Left lung (tissue), 14 donors: ENCODE results near the gene MGMT. TPM values are rescaled to one million over a fixed set of nuclear protein-coding genes. Genes with fewer than 3 reads are reported as not detected.

Experiments used
- ATAC-seq: fragments of 200-7000 bp; cut with Tn5 transposase; one replicate; pipeline ENCODE4 v1.9.1; 2020; ENCODE audit warnings: moderate library complexity
- DNase-seq, 4 donors: peaks; one replicate each; pipeline ENCODE4 v3.0.0-alpha.2; 2013 to 2020
- H3K27ac ChIP-seq, 2 donors: fragments of 200-600 bp; sonication (generic) in 1 of 2; one replicate each; pipeline versions ENCODE4 v1.5.0 to v1.8.0; 2020 to 2021
- H3K27me3 ChIP-seq, 2 donors: fragments of 200-600 bp; sonication (generic) in 1 of 2; one replicate each; pipeline versions ENCODE4 v1.5.0 to v1.8.0; 2020 to 2021
- H3K36me3 ChIP-seq, 2 donors: fragments of 200-600 bp; sonication (generic) in 1 of 2; one replicate each; pipeline versions ENCODE4 v1.5.0 to v1.8.0; 2020 to 2021
- H3K4me1 ChIP-seq, 2 donors: fragments of 200-600 bp; one replicate each; pipeline ENCODE4 v1.8.0; 2021
- H3K4me3 ChIP-seq, 2 donors: fragments of 200-600 bp; sonication (generic) in 1 of 2; one replicate each; pipeline versions ENCODE4 v1.5.0 to v1.8.0; 2020 to 2021; ENCODE audit warnings: mild to moderate bottlenecking in 1 of 2
- H3K9me3 ChIP-seq, 2 donors: fragments of 200-600 bp; sonication (generic) in 1 of 2; one replicate each; pipeline versions ENCODE4 v1.5.0 to v1.8.0; 2020 to 2021
- CTCF ChIP-seq, 2 donors: fragments of 200-600 bp; sonication (generic) in 1 of 2; IDR thresholded peaks; one replicate each; pipeline versions ENCODE4 v1.5.0 to v1.8.0; 2021; ENCODE audit warnings: antibody characterized with exemption in 2 of 2
- intact Hi-C, 2 donors: fragments of 100-400 bp; cut with DNase I; formaldehyde crosslinking; loops; one replicate each; pipeline versions ENCODE4 v1.11.2 to v1.14.2; 2022
- long read RNA-seq, 12 donors: library from polyadenylated mRNA in 2 of 12; unstranded in 2 of 12; transcript quantifications; one replicate each; pipeline ENCODE4 v2.0.0 and lab custom pipeline, GENCODE V29; 2019 to 2026
- polyA plus RNA-seq, 6 donors: library from polyadenylated mRNA; unstranded; fragments of 120-200 nt; gene quantifications; one replicate each; pipeline ENCODE4 v1.2.1, GENCODE V29; 2013; ENCODE audit not compliant: insufficient read length in 6 of 6
- total RNA-seq, 2 donors: library from RNA; stranded (reverse); fragmentation: NEBNext Ultra II Directional; extraction: Animal tissue kit (Norgen Biotek cat#: 25700); gene quantifications; one replicate each; pipeline ENCODE4 v1.2.1, GENCODE V29; 2021
- donor health status: DM: no; HTN: yes; CAD: no.
- donor health status: DM: no; HTN: no; CAD: no.

Gene MGMT
- total RNA-seq (10 to 100 TPM; 14.3 to 18.0 TPM), polyA plus RNA-seq (10 to 100 TPM; 13.1 to 25.5 (median 17.0) TPM)
- long read RNA-seq, donor 1, transcript MGMT-201 (5 exons, 1,759 nt), result major isoform, 62 of 67 reads
- long read RNA-seq, donor 1, partial matches to known transcripts, result 5 of 67 reads
- long read RNA-seq, donor 1, other reads (novel, unspliced or antisense), result 0 of 67 reads
- long read RNA-seq, donor 2, transcript MGMT-201 (5 exons, 1,759 nt), result major isoform, 31 of 37 reads
- long read RNA-seq, donor 2, partial matches to known transcripts, result 0 of 37 reads
- long read RNA-seq, donor 2, other reads (novel, unspliced or antisense), result 5 of 37 reads
- long read RNA-seq, donor 3, transcript MGMT-201 (5 exons, 1,759 nt), result major isoform, 46 of 46 reads
- long read RNA-seq, donor 3, partial matches to known transcripts, result 0 of 46 reads
- long read RNA-seq, donor 3, other reads (novel, unspliced or antisense), result 0 of 46 reads
- long read RNA-seq, donor 4, transcript MGMT-201 (5 exons, 1,759 nt), result major isoform, 58 of 69 reads
- long read RNA-seq, donor 4, partial matches to known transcripts, result 8 of 69 reads
- long read RNA-seq, donor 4, other reads (novel, unspliced or antisense), result 2 of 69 reads
- long read RNA-seq, donor 5, transcript MGMT-201 (5 exons, 1,759 nt), result major isoform, 36 of 41 reads
- long read RNA-seq, donor 5, partial matches to known transcripts, result 5 of 41 reads
- long read RNA-seq, donor 5, other reads (novel, unspliced or antisense), result 0 of 41 reads
- long read RNA-seq, donor 6, transcript MGMT-201 (5 exons, 1,759 nt), result major isoform, 31 of 31 reads
- long read RNA-seq, donor 6, partial matches to known transcripts, result 0 of 31 reads
- long read RNA-seq, donor 6, other reads (novel, unspliced or antisense), result 0 of 31 reads
- long read RNA-seq, donor 7, transcript MGMT-201 (5 exons, 1,759 nt), result major isoform, 23 of 23 reads
- long read RNA-seq, donor 7, partial matches to known transcripts, result 0 of 23 reads
- long read RNA-seq, donor 7, other reads (novel, unspliced or antisense), result 0 of 23 reads
- long read RNA-seq, donor 8, transcript MGMT-201 (5 exons, 1,759 nt), result major isoform, 32 of 33 reads
- long read RNA-seq, donor 8, partial matches to known transcripts, result 0 of 33 reads
- long read RNA-seq, donor 8, other reads (novel, unspliced or antisense), result 0 of 33 reads
- long read RNA-seq, donor 9, result 0 reads
- long read RNA-seq, donor 10, transcript MGMT-201 (5 exons, 1,759 nt), result major isoform, 28 of 35 reads
- long read RNA-seq, donor 10, partial matches to known transcripts, result 2 of 35 reads
- long read RNA-seq, donor 10, other reads (novel, unspliced or antisense), result 5 of 35 reads
- long read RNA-seq, donor 11, transcript MGMT-201 (5 exons, 1,759 nt), result major isoform, 17 of 18 reads
- long read RNA-seq, donor 11, partial matches to known transcripts, result 0 of 18 reads
- long read RNA-seq, donor 11, other reads (novel, unspliced or antisense), result 0 of 18 reads
- long read RNA-seq, donor 12, transcript MGMT-201 (5 exons, 1,759 nt), result major isoform, 25 of 25 reads
- long read RNA-seq, donor 12, partial matches to known transcripts, result 0 of 25 reads
- long read RNA-seq, donor 12, other reads (novel, unspliced or antisense), result 0 of 25 reads

GRCh38 chr10:129466703-129467358 lies at the start of gene MGMT:
MGMT (plus strand) TSS chr10:129467241.
- peak within 1 kb of the TSS; percentile 72 to 80 for H3K27ac ChIP-seq
- no peaks in the 10 kb centered on the region for H3K9me3 ChIP-seq
- H3K36me3 ChIP-seq, result peaks cover 0 to 9% of the 10 kb centered on the region in 2 donors
- intact Hi-C loops, result no loop called here
- peaks cover 0 to 14% of the 10 kb centered on the region in 2 donors for H3K4me1 ChIP-seq
- DNase-seq (peak; percentile 82 to 99 (median 94)), ATAC-seq (peak; percentile 99)
- no peak for TF ChIP-seq CTCF (IDR thresholded peaks at IDR 0.05)
- no peaks in the 10 kb centered on the region for H3K27me3 ChIP-seq
- H3K4me3 ChIP-seq, result peak within 1 kb of the TSS; percentile 65 to 85

- ATAC-seq (peak; percentile 52), DNase-seq (peak in 2 of 4 donors; percentile 51 to 71)
- Histone ChIP-seq H3K27ac (no peak overlapping the region), H3K4me1 (no peaks in the 10 kb centered on the region), H3K9me3 (no peaks in the 10 kb centered on the region), H3K36me3 (no peaks in the 10 kb centered on the region), H3K4me3 (no peak overlapping the region), H3K27me3 (peaks cover 0 to 10% of the 10 kb centered on the region in 2 donors)
- no peak for TF ChIP-seq CTCF (IDR thresholded peaks at IDR 0.05)
- intact Hi-C loops, result no loop called here
Observed at GRCh38 chr10:129417870-129418269, 49.2 kb upstream of the MGMT start.

- no peak overlapping the region for H3K4me3 ChIP-seq
- H3K36me3 ChIP-seq, result no peaks in the 10 kb centered on the region
- peak in 1 of 4 donors; percentile 82 for DNase-seq
- H3K27ac ChIP-seq, result no peak overlapping the region
- no peak for TF ChIP-seq CTCF (IDR thresholded peaks at IDR 0.05)
- H3K9me3 ChIP-seq, result no peaks in the 10 kb centered on the region
- H3K4me1 ChIP-seq, result no peaks in the 10 kb centered on the region
- no peak for ATAC-seq
- H3K27me3 ChIP-seq, result peaks cover 0 to 10% of the 10 kb centered on the region in 2 donors
- intact Hi-C loops, result no loop called here
Observed at GRCh38 chr10:129418496-129419225, 48.4 kb upstream of the MGMT start.

- H3K27ac ChIP-seq, result no peak overlapping the region
- DNase-seq, result no peak
- TF ChIP-seq CTCF (IDR thresholded peaks at IDR 0.05), result no peak
- intact Hi-C loops, result no loop called here
- no peaks in the 10 kb centered on the region for H3K36me3 ChIP-seq
- H3K9me3 ChIP-seq, result no peaks in the 10 kb centered on the region
- H3K27me3 ChIP-seq, result peaks cover 0 to 11% of the 10 kb centered on the region in 2 donors
- no peak overlapping the region for H3K4me3 ChIP-seq
- ATAC-seq, result no peak
- H3K4me1 ChIP-seq, result no peaks in the 10 kb centered on the region
Observed at GRCh38 chr10:129419397-129419796, 47.6 kb upstream of the MGMT start.
